HEK293 (cell line): Measurements from ENCODE around the gene THBS1.

Experiments used
- CTCF ChIP-seq: fragments of 450-650 bp; formaldehyde crosslinking; IDR thresholded peaks from 2 replicates; pipeline ENCODE4 v1.5.1; 2016; ENCODE audit warnings: missing biosample characterization, missing genetic modification characterization
- SETDB1 ChIP-seq: IDR thresholded peaks from one replicate; pipeline ENCODE4 v1.6.1; 2017; ENCODE audit warnings: mild to moderate bottlenecking, low read length, moderate library complexity, mixed read lengths; ENCODE audit not compliant: insufficient read length
- ZBTB1 ChIP-seq: fragments of 450-650 bp; formaldehyde crosslinking; IDR thresholded peaks from 2 replicates; pipeline ENCODE4 v1.5.1; 2016; ENCODE audit warnings: missing biosample characterization, missing genetic modification characterization
- ZNF114 ChIP-seq: fragments of 450-650 bp; formaldehyde crosslinking; IDR thresholded peaks from 2 replicates; pipeline ENCODE4 v1.5.0; 2017; ENCODE audit warnings: missing biosample characterization, missing genetic modification characterization
- ZNF148 ChIP-seq: fragments of 450-650 bp; formaldehyde crosslinking; IDR thresholded peaks from 2 replicates; pipeline ENCODE4 v1.5.0; 2017; ENCODE audit warnings: missing biosample characterization, missing genetic modification characterization, borderline replicate concordance
- ZNF223 ChIP-seq: fragments of 450-650 bp; formaldehyde crosslinking; IDR thresholded peaks from 2 replicates; pipeline ENCODE4 v1.5.1; 2016; ENCODE audit warnings: missing biosample characterization, missing genetic modification characterization
- ZNF580 ChIP-seq: fragments of 450-650 bp; formaldehyde crosslinking; IDR thresholded peaks from 2 replicates; pipeline ENCODE4 v1.5.1; 2016; ENCODE audit warnings: missing biosample characterization, missing genetic modification characterization
- ZNF624 ChIP-seq: fragments of 450-650 bp; formaldehyde crosslinking; IDR thresholded peaks from 2 replicates; pipeline ENCODE4 v1.5.1; 2017; ENCODE audit warnings: missing biosample characterization, missing genetic modification characterization
- ZNF626 ChIP-seq: fragments of 450-650 bp; sonication (Bioruptor Pico); formaldehyde crosslinking; IDR thresholded peaks from 2 replicates; pipeline ENCODE4 v1.5.1; 2018; ENCODE audit warnings: missing biosample characterization, missing genetic modification characterization, inconsistent platforms
- ZNF843 ChIP-seq: fragments of 450-650 bp; formaldehyde crosslinking; IDR thresholded peaks from 2 replicates; pipeline ENCODE4 v1.5.1; 2016; ENCODE audit warnings: missing biosample characterization, missing genetic modification characterization

GRCh38 chr15:39552556-39552955 is 28.3 kb upstream of the THBS1 start:
- TF ChIP-seq CTCF (tag by site-specific recombination) (no peak), ZNF114 (tag by site-specific recombination) (no peak), ZNF148 (tag by site-specific recombination) (no peak), ZNF223 (no peak), ZNF624 (tag by site-specific recombination) (no peak), ZBTB1 (tag by site-specific recombination) (no peak), ZNF580 (tag by site-specific recombination) (no peak), ZNF626 (tag by site-specific recombination) (no peak), SETDB1 (no peak), ZNF843 (tag by site-specific recombination) (no peak)
